Upper lobe of right lung (tissue), 1 donor: ENCODE data around the gene EPB41L2. TPM values are rescaled to one million over a fixed set of nuclear protein-coding genes. Genes with fewer than 3 reads are reported as not detected.
A peak's percentile ranks its signal among the peaks of the same experiment; 100 is the strongest.
"Not testable (repeated sequence)": the region's sequence is repeated elsewhere in the genome, so short reads cannot be mapped to it uniquely, and the experiment has no call there.

Experiments used
- ATAC-seq: fragments of 200-7000 bp; cut with Tn5 transposase; one replicate; pipeline ENCODE4 v1.9.1; 2020; ENCODE audit warnings: mild to moderate bottlenecking, moderate library complexity
- DNase-seq: peaks from one replicate; pipeline ENCODE4 v3.0.0-alpha.2; 2020
- H3K27ac ChIP-seq: fragments of 200-600 bp; one replicate; pipeline ENCODE4 v1.8.0; 2022
- H3K27me3 ChIP-seq: fragments of 200-600 bp; one replicate; pipeline ENCODE4 v1.8.0; 2022; ENCODE audit warnings: mild to moderate bottlenecking
- H3K36me3 ChIP-seq: fragments of 200-600 bp; one replicate; pipeline ENCODE4 v1.8.0; 2022
- H3K4me1 ChIP-seq: fragments of 200-600 bp; one replicate; pipeline ENCODE4 v1.8.0; 2022
- H3K4me3 ChIP-seq: fragments of 200-600 bp; one replicate; pipeline ENCODE4 v1.8.0; 2022; ENCODE audit warnings: mild to moderate bottlenecking
- H3K9me3 ChIP-seq: fragments of 200-600 bp; one replicate; pipeline ENCODE4 v1.8.0; 2022
- intact Hi-C: fragments of 100-400 bp; cut with DNase I; formaldehyde crosslinking; loops from one replicate; pipeline ENCODE4 v1.11.0; 2022
- total RNA-seq: library from RNA; stranded (reverse); fragmentation: NEBNext Ultra II Directional; extraction: Animal tissue kit (Norgen Biotek cat#: 25700); gene quantifications from one replicate; pipeline ENCODE4 v1.2.1, GENCODE V29; 2021
- TF ChIP-seq, protein P1 (sequence below): fragments of 200-600 bp; IDR thresholded peaks from one replicate; pipeline ENCODE4 v1.8.0; 2022; ENCODE audit warnings: antibody characterized with exemption
- donor health status: DM: no; HTN: yes; CAD: no; lungs with severe emphysema.

The EPB41L2 gene
- total RNA-seq, 1 donor from 2014 or later, result 174 TPM

GRCh38 chr6:131101911-131102680, 39.1 kb upstream of the EPB41L2 start:
- Histone ChIP-seq H3K4me1 (no peaks in the 10 kb centered on the region), H3K36me3 (no peaks in the 10 kb centered on the region), H3K9me3 (peaks cover 4% of the 10 kb centered on the region), H3K4me3 (no peak overlapping the region), H3K27me3 (no peaks in the 10 kb centered on the region), H3K27ac (no peak overlapping the region)
- intact Hi-C loops, result no loop called here
- TF ChIP-seq, protein P1, sequence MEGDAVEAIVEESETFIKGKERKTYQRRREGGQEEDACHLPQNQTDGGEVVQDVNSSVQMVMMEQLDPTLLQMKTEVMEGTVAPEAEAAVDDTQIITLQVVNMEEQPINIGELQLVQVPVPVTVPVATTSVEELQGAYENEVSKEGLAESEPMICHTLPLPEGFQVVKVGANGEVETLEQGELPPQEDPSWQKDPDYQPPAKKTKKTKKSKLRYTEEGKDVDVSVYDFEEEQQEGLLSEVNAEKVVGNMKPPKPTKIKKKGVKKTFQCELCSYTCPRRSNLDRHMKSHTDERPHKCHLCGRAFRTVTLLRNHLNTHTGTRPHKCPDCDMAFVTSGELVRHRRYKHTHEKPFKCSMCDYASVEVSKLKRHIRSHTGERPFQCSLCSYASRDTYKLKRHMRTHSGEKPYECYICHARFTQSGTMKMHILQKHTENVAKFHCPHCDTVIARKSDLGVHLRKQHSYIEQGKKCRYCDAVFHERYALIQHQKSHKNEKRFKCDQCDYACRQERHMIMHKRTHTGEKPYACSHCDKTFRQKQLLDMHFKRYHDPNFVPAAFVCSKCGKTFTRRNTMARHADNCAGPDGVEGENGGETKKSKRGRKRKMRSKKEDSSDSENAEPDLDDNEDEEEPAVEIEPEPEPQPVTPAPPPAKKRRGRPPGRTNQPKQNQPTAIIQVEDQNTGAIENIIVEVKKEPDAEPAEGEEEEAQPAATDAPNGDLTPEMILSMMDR, result no peak
- no peak for DNase-seq
- no peak for ATAC-seq

- no peak for DNase-seq
- Histone ChIP-seq H3K4me3 (no peak overlapping the region), H3K27me3 (no peaks in the 10 kb centered on the region), H3K4me1 (no peaks in the 10 kb centered on the region), H3K36me3 (no peaks in the 10 kb centered on the region), H3K27ac (no peak overlapping the region), H3K9me3 (peaks cover 9% of the 10 kb centered on the region)
- TF ChIP-seq, protein P1, result no peak
- intact Hi-C loops, result no loop called here
- no peak for ATAC-seq
Measured at GRCh38 chr6:131096786-131097185, 33.7 kb upstream of the EPB41L2 start.

GRCh38 chr6:131093334-131093733, 30.3 kb upstream of the EPB41L2 start:
- intact Hi-C loops, result no loop called here
- no peak overlapping the region for H3K4me3 ChIP-seq
- H3K27me3 ChIP-seq, result no peaks in the 10 kb centered on the region
- H3K4me1 ChIP-seq, result no peaks in the 10 kb centered on the region
- ATAC-seq, result no peak
- TF ChIP-seq, protein P1, result no peak
- no peaks in the 10 kb centered on the region for H3K36me3 ChIP-seq
- peaks cover 8% of the 10 kb centered on the region for H3K9me3 ChIP-seq
- H3K27ac ChIP-seq, result no peak overlapping the region
- no peak for DNase-seq

DNA sequence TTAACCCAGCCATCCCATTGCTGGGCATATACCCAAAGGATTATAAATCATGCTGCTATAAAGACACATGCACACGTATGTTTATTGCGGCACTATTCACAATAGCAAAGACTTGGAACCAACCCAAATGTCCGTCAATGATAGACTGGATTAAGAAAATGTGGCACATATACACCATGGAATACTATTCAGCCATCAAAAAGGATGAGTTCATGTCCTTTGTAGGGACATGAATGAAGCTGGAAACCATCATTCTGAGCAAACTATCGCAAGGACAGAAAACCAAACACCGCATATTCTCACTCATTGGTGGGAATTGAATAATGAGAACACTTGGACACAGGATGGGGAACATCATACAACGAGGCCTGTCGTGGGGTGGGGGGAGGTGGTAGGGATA, 28.9 kb upstream of the EPB41L2 start:
- H3K9me3 ChIP-seq, H3K4me3 ChIP-seq, H3K27ac ChIP-seq, DNase-seq, ATAC-seq, H3K4me1 ChIP-seq, intact Hi-C loops, H3K36me3 ChIP-seq, H3K27me3 ChIP-seq: not testable (repeated sequence)

- DNase-seq, H3K4me1 ChIP-seq, H3K9me3 ChIP-seq, H3K4me3 ChIP-seq, H3K36me3 ChIP-seq, intact Hi-C loops, H3K27me3 ChIP-seq, ATAC-seq, H3K27ac ChIP-seq: not testable (repeated sequence)
Measured at GRCh38 chr6:131090339-131090738, 27.3 kb upstream of the EPB41L2 start.

- no peak for ATAC-seq
- no peak overlapping the region for H3K27ac ChIP-seq
- H3K4me1 ChIP-seq, result no peaks in the 10 kb centered on the region
- no peaks in the 10 kb centered on the region for H3K36me3 ChIP-seq
- intact Hi-C loops, result no loop called here
- H3K4me3 ChIP-seq, result no peak overlapping the region
- TF ChIP-seq, protein P1, result peak; percentile 5
- H3K9me3 ChIP-seq, result no peaks in the 10 kb centered on the region
- no peaks in the 10 kb centered on the region for H3K27me3 ChIP-seq
- DNase-seq, result no peak
Measured at GRCh38 chr6:131084982-131085381, 21.9 kb upstream of the EPB41L2 start.

DNA sequence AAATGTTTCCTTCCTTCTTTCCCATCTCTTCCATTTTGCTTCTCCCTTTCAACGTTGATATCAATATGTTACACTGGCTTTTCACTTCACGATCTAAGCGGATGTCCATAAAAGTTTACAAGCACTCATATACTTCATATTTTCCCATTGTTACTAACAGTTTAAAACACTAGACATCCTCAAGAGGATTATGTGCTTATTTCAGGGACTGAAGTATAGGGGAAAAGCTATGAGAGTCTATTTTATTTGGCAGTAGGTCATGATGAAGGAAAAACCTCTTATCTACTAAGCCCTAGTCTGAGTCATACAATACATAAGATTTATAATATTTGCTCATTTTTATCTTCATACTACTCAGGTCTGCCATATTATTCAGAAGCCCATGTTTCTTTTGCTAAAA, 20.6 kb upstream of the EPB41L2 start:
- no peaks in the 10 kb centered on the region for H3K4me1 ChIP-seq
- intact Hi-C loops, result no loop called here
- TF ChIP-seq, protein P1, result no peak
- no peaks in the 10 kb centered on the region for H3K27me3 ChIP-seq
- H3K36me3 ChIP-seq, result no peaks in the 10 kb centered on the region
- H3K27ac ChIP-seq, result no peak overlapping the region
- H3K4me3 ChIP-seq, result no peak overlapping the region
- DNase-seq (no peak), ATAC-seq (no peak)
- H3K9me3 ChIP-seq, result no peaks in the 10 kb centered on the region
